ENCODE measurements around the gene MARCHF9. TPM values are rescaled to one million over a fixed set of nuclear protein-coding genes. Genes with fewer than 3 reads are reported as not detected.

MARCHF9 gene
- total and polyA plus RNA-seq, 2 experiments from 2014 or later: 0.18 to 0.97 TPM

DNA sequence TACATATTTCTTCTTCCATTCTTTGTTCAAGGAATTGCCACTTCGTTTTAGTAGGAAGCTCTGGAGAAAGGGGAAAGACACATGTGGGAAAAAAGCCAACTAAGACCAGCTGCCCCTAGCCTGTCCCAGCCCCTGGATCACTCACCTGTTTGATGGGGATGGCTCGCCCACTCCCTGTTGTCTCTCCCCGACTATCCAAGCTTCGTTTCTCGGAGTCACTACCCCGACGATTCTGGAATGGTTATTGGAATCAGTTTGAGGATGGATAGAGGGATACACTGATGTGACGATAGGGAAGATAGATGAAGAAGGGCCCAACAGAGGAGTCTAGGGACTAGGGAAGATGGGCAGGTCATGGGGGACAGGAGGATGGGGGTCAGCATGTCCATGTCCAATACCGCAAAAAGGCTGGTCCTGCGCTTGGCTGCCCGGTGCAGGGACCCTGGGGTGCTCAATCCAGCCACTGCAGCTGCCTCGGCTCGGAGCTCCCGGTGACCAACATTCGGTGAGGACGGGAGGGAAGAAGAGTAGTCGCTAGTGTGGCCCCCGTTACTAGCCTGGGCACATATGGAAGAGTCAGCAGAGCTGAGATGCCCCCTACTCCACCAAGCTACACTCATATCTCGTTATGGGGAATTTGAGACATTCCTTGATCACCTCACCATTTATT is 23.4 kb upstream of the MARCHF9 start:
- Histone ChIP-seq H3K79me2 (ENCODE audit: insufficient read depth) (no peaks in the 10 kb centered on the region), H3K9me3 (ENCODE audit: low read depth) (no peaks in the 10 kb centered on the region), H3K36me3 (ENCODE audit: low read depth) (no peaks in the 10 kb centered on the region), H3K27me3 (replicated peaks; ENCODE audit: insufficient read depth) (peaks cover 4% of the 10 kb centered on the region), H4K20me1 (ENCODE audit: insufficient read depth) (no peaks in the 10 kb centered on the region), H3F3A (ENCODE audit: insufficient read depth) (no peaks in the 10 kb centered on the region; the same call in 1 of the 2 replicates), H3K4me2 (ENCODE audit: unreplicated experiment) (no peak overlapping the region), H3K9me2 (ENCODE audit: insufficient read depth) (no peaks in the 10 kb centered on the region), H3K4me3 (no peak overlapping the region), H3K4me1 (ENCODE audit: insufficient read depth) (no peaks in the 10 kb centered on the region), H3K27ac (no peak overlapping the region), H2AFZ (no peak overlapping the region), H3K9ac (no peak overlapping the region)
- 78% methylated on average over 19 of the region's 19 CpGs for WGBS, 2 experiments (ENCODE audit: low coverage in 1 of 2, low lambda C conversion rate in 2 of 2, missing lambda C conversion rate in 2 of 2)
- TF ChIP-seq EZH2phosphoT487 (IDR thresholded peaks at IDR 0.05; ENCODE audit: insufficient read depth, low read depth) (no peak), EZH2 (IDR thresholded peaks at IDR 0.05; ENCODE audit: insufficient read depth, poor library complexity, severe bottlenecking) (no peak)
- DNase-seq: no peak
- in situ Hi-C loops (cut with MboI): no loop called here

DNA sequence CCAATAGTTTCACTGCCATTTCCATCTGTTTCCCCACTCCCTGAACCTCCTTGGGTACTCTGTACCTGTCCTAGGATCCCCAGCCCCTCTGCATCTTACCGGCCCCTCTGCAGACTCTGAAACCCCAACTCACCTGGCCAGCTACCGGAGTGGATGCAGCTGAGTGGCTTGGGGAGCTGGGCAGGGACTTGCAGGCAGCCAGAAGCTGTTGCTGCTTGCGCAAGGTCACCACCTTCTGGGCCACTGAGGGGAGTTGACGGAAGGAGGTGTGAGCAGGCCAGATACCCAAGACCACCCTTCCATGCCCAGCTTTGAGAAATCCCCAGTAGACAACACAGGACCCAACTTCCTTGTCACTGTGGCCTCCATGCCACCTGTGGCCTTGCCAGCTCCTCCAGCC is 22.6 kb upstream of the MARCHF9 start:
- Histone ChIP-seq H3K4me1 (ENCODE audit: insufficient read depth) (no peaks in the 10 kb centered on the region), H3K9me2 (ENCODE audit: insufficient read depth) (no peaks in the 10 kb centered on the region), H3K79me2 (ENCODE audit: insufficient read depth) (no peaks in the 10 kb centered on the region), H3K4me3 (no peak overlapping the region), H3K4me2 (ENCODE audit: unreplicated experiment) (no peak overlapping the region), H3K9ac (no peak overlapping the region), H3F3A (ENCODE audit: insufficient read depth) (no peaks in the 10 kb centered on the region; the same call in 1 of the 2 replicates), H4K20me1 (ENCODE audit: insufficient read depth) (no peaks in the 10 kb centered on the region), H3K27me3 (replicated peaks; ENCODE audit: insufficient read depth) (peaks cover 12% of the 10 kb centered on the region), H3K36me3 (ENCODE audit: low read depth) (no peaks in the 10 kb centered on the region), H3K27ac (no peak overlapping the region), H2AFZ (no peak overlapping the region), H3K9me3 (ENCODE audit: low read depth) (no peaks in the 10 kb centered on the region)
- in situ Hi-C loops (cut with MboI): no loop called here
- 75 to 78% methylated on average over 4 of the region's 4 CpGs for WGBS, 2 experiments (ENCODE audit: low coverage in 1 of 2, low lambda C conversion rate in 2 of 2, missing lambda C conversion rate in 2 of 2)
- TF ChIP-seq EZH2phosphoT487 (IDR thresholded peaks at IDR 0.05; ENCODE audit: insufficient read depth, low read depth) (no peak), EZH2 (IDR thresholded peaks at IDR 0.05; ENCODE audit: insufficient read depth, poor library complexity, severe bottlenecking) (no peak)
- no peak for DNase-seq

DNA sequence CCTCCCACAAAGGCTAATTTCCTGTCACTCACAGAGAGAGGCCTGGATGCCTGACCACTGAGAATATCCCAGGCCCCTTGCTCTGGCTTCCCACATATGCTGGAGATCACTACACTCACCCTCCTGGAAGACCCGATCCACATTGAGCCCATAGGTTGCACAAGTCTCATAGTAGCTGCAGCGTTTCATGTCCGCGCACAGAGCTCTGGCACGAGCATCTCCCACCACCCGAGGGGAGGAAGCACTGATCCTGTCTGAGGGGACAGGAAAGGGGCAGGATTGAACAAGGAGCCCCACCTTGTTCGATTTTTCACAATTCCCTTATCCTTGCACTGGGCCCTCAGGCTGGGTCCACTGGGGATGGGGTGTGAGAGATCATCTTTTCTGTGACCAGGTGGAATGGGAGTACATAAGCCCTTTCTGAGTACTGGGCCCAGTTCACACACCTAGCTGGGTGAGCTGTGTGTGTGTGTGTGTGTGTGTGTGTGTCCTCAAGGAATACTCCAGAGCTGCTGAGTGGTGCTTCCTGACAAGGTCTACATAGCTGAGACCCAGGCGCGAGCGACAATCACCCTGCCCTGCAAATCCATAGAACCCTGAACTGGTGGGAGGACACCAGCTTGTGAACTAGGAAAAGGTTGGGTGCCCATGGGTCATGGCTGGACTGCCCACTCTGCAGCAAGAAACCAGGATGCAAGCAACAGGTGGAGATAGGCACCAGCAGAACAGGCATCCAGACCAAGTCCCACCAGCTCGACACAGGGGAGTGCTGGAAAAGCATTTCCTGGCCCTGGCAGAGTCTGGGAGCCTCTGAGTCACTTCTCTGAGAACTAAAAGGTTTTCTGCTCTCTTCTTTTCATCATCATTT is 21.9 kb upstream of the MARCHF9 start:
- peak; percentile 43 for DNase-seq
- Histone ChIP-seq H2AFZ (no peak overlapping the region), H3K9ac (no peak overlapping the region), H3K36me3 (ENCODE audit: low read depth) (no peaks in the 10 kb centered on the region), H3K9me3 (ENCODE audit: low read depth) (no peaks in the 10 kb centered on the region), H3K27me3 (replicated peaks; ENCODE audit: insufficient read depth) (peaks cover 18% of the 10 kb centered on the region), H3K27ac (no peak overlapping the region), H3K79me2 (ENCODE audit: insufficient read depth) (no peaks in the 10 kb centered on the region), H4K20me1 (ENCODE audit: insufficient read depth) (no peaks in the 10 kb centered on the region), H3K4me3 (no peak overlapping the region), H3F3A (ENCODE audit: insufficient read depth) (no peaks in the 10 kb centered on the region; the same call in 1 of the 2 replicates), H3K4me2 (ENCODE audit: unreplicated experiment) (no peak overlapping the region), H3K9me2 (ENCODE audit: insufficient read depth) (no peaks in the 10 kb centered on the region), H3K4me1 (ENCODE audit: insufficient read depth) (no peaks in the 10 kb centered on the region)
- in situ Hi-C loops (cut with MboI): no loop called here
- WGBS, 2 experiments (ENCODE audit: low coverage in 1 of 2, low lambda C conversion rate in 2 of 2, missing lambda C conversion rate in 2 of 2): 68% methylated on average over 11 of the region's 11 CpGs
- no peak for TF ChIP-seq EZH2phosphoT487 (IDR thresholded peaks at IDR 0.05; ENCODE audit: insufficient read depth, low read depth)
- TF ChIP-seq EZH2 (IDR thresholded peaks at IDR 0.05; ENCODE audit: insufficient read depth, poor library complexity, severe bottlenecking): no peak

DNA sequence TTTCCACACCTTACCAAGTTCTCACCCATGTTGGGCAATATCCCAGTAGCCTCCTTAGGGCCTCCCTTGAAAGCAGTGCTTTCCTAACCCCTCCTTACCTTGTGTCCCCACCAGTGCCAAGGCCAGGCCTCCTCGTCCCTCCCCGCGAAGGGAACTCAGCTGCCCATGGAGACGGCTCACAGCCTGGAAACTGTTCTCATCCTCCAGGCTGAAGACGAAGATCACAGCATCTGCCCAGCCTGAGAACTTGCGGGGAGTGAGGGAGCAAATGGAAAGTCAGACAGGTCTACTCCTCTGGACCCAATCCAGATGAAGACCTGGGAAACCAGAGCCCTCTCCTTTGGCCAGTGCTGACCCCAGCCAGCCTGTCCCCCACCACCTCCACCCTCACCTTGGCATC is 21.0 kb upstream of the MARCHF9 start:
- no peaks in the 10 kb centered on the region for H3K36me3 ChIP-seq (ENCODE audit: low read depth)
- no peak overlapping the region for H2AFZ ChIP-seq
- H3K9me3 ChIP-seq (ENCODE audit: low read depth): no peaks in the 10 kb centered on the region
- no peaks in the 10 kb centered on the region for H3K4me1 ChIP-seq (ENCODE audit: insufficient read depth)
- H3K4me3 ChIP-seq: no peak overlapping the region
- peaks cover 25% of the 10 kb centered on the region for H3K27me3 ChIP-seq (replicated peaks; ENCODE audit: insufficient read depth)
- no peak overlapping the region for H3K9ac ChIP-seq
- in situ Hi-C loops (cut with MboI): no loop called here
- no peak overlapping the region for H3K27ac ChIP-seq
- no peaks in the 10 kb centered on the region for H3K9me2 ChIP-seq (ENCODE audit: insufficient read depth)
- 70 to 92% methylated on average over 6 of the region's 6 CpGs for WGBS, 2 experiments (ENCODE audit: low coverage in 1 of 2, low lambda C conversion rate in 2 of 2, missing lambda C conversion rate in 2 of 2)
- no peaks in the 10 kb centered on the region for H3F3A ChIP-seq (ENCODE audit: insufficient read depth)
- no peak overlapping the region for H3K4me2 ChIP-seq (ENCODE audit: unreplicated experiment)
- no peaks in the 10 kb centered on the region for H4K20me1 ChIP-seq (ENCODE audit: insufficient read depth)
- no peaks in the 10 kb centered on the region for H3K79me2 ChIP-seq (ENCODE audit: insufficient read depth)
- no peak for DNase-seq
- TF ChIP-seq EZH2phosphoT487 (IDR thresholded peaks at IDR 0.05; ENCODE audit: insufficient read depth, low read depth) (no peak), EZH2 (IDR thresholded peaks at IDR 0.05; ENCODE audit: insufficient read depth, poor library complexity, severe bottlenecking) (no peak)
